ENCODE results near the gene UBFD1.
"Not testable (repeated sequence)": the region's sequence is repeated elsewhere in the genome, so short reads cannot be mapped to it uniquely, and the experiment has no call there.

The UBFD1 gene

GRCh38 chr16:23566724-23567123, 9.2 kb downstream of the UBFD1 start:
- no peak for DNase-seq (ENCODE audit: low read depth in 2 of 2, low spot score in 1 of 2)

GRCh38 chr16:23567602-23568001, 10.1 kb downstream of the UBFD1 start:
- no peak for DNase-seq (ENCODE audit: low read depth in 2 of 2, low spot score in 1 of 2)

DNA sequence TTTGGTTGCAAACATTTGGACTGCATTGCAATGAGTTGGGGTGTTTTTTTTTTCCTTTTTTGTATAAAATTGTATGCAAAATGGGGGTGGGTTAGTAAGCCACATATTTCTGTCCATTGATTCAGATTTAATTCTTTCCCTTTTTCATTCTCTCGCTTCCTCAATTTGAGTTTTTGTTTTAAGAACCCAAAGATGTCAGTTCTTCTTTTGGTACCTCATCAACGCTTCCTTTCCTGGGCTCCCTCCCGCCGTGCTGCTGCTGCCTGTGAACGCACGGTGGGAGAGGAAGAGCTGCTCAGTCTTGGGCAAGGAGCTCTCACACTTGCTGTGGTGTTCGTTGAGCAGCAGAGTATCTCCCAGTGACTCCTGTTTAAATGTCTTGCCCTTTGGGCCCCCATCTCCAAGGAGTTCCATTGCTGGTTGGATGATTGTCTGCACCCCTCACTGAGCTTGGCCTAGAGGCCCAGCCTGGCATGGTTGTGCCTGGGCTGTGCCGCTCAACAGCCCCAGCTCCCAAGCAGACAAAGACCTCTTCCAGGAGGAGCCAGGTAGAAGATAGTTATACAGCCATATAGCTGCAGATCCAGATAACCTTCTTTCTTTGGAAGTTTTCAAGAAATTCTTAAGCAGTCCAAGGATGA, 13.6 kb downstream of the UBFD1 start:
- DNase-seq (ENCODE audit: low read depth in 2 of 2, low spot score in 1 of 2), result no peak

DNA sequence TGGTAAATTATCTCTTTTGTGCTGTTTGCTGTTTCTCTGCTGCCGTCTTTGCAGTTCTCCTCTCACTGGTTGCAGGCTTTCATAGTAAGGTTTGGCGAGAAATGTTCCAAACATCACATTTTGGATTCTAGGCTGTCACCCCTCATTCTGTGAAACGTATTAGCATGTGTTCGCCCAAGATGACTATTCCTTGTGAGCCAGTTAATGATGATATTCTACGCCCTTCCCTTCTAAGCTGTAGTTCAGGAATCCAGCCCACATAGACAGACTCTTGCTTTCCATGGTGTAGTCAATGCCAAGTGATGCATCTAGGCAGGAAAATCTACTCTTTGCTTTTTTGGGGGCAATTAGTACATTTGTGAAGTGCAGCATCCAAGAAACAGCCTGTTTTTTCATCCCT, 14.4 kb downstream of the UBFD1 start:
- DNase-seq (ENCODE audit: low read depth in 2 of 2, low spot score in 1 of 2), result no peak

DNA sequence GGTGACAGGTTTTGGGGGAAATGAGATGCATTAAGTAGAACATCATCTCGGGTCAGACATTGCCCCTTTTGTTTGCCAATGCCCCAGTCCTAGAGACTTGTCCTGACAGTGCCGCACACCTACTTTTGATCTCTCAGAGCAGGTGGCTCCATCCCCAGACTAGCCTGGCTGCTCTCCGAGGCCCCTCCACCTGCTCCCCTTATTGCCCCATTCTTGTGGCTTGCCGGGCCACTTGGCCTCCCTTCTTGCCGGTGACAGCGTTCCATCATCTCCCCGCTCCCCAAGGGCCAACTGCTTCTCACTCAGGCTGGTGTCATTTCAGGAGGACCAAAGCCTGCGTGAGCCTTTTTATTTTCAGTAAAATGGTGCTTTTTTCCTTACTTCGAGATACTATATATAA, 14.9 kb downstream of the UBFD1 start:
- DNase-seq (ENCODE audit: low read depth in 2 of 2, low spot score in 1 of 2), result no peak

- no peak for DNase-seq (ENCODE audit: low read depth in 2 of 2, low spot score in 1 of 2)
Measured at GRCh38 chr16:23573817-23574216, 16.3 kb downstream of the UBFD1 start.

DNA sequence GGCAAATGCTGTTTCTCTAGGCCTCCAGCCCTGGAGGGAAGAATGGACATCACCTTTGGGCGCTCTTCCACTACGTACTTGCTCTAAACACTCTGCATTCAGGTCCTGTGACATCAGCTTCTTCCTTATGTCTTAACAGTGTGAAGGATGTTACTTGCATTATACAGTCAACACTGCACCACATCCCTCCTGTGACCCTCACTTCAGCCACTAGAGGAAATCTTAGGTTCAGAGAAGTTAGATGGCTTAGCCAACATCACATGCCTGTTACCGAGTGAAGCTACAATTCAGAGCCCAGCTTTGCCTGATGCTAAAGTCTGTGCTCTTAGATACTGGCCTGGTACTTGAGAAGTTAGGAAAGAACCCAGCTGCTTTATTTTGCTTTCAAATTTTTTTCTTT, 18.3 kb downstream of the UBFD1 start:
- no peak for DNase-seq (ENCODE audit: low read depth in 2 of 2, low spot score in 1 of 2)

- no peak for DNase-seq (ENCODE audit: low read depth in 2 of 2, low spot score in 1 of 2)
Measured at GRCh38 chr16:23577493-23577892, 20.0 kb downstream of the UBFD1 start.

- no peak for DNase-seq (ENCODE audit: low read depth in 2 of 2, low spot score in 1 of 2)
Measured at GRCh38 chr16:23578101-23578830, 20.7 kb downstream of the UBFD1 start.

GRCh38 chr16:23579371-23579770, 21.8 kb downstream of the UBFD1 start:
- no peak for DNase-seq (ENCODE audit: low read depth in 2 of 2, low spot score in 1 of 2)

- no peak for DNase-seq (ENCODE audit: low read depth in 2 of 2, low spot score in 1 of 2)
Measured at GRCh38 chr16:23580391-23580790, 22.9 kb downstream of the UBFD1 start.

DNA sequence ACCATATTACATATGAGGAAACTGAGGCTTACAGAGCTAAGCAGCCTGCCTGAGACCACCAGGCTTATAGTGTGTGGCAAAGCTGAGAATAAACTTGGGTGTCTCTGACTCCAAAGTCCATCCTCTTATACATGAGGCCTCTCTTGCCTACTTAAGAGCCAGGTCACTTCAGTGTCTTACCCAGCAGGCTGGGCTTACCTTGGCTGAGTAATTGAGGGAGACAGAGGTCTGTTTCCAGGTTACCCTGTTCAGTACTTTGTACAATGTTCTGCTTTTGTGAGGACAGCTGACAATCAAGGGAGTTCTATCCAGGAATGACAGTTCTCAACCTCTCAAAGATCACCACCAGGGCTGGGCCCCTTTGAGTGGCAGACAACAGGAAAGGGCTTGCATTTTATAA, 24.2 kb downstream of the UBFD1 start:
- no peak for DNase-seq (ENCODE audit: low read depth in 2 of 2, low spot score in 1 of 2)

DNA sequence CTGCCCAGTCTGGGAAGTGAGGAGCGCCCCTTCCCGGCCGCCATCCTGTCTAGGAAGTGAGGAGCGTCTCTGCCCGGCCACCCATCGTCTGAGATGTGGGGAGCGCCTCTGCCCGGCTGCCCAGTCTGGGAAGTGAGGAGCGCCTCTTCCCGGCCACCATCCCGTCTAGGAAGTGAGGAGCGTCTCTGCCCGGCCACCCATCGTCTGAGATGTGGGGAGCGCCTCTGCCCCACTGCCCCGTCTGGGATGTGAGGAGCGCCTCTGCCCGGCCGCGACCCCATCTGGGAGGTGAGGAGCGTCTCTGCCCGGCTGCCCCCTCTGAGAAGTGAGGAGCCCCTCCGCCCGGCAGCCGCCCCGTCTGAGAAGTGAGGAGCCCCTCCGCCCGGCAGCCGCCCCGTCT, 25.7 kb downstream of the UBFD1 start:
- not testable (repeated sequence) for DNase-seq (ENCODE audit: low read depth in 2 of 2, low spot score in 1 of 2)

DNA sequence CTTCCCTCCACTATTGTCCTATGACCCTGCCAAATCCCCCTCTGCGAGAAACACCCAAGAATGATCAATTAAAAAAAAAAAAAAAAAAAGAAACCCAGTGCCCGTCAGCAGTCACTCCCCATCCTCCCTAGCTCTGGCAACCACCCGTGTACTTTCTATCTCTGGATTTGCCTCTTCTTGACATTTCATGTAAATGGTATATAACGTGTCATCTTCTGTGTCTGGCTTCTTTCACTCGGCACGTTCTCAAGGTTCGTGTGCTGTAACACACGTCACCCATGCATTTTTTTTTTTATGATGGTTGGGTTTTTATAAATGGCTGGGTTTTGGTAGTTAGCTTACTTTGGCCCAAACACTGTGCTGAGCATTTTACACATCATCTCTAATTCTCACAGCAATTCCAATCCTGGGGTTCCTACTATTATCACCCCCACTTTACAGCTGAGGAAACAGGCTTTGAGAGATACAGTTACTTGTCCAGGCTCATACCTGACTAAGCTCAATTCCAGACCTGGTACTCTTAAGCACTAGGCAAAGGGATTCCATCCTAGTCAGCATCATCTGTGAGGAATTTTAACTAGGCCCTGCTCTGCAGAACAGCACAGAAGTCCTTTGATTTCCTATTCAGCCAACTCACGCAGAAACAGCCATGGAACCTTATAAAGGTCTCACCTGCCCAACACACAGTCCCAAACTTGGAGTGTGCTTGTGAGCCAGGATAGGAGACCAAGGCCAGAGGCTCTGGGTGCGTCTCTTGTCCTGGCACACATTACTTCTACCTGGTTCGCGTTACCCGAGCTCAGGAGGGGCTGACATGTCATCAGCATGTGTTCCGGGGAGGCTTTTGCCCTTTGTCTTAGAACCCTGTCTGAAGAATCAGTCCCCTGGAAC, 26.9 kb downstream of the UBFD1 start:
- no peak for DNase-seq (ENCODE audit: low read depth in 2 of 2, low spot score in 1 of 2)

DNA sequence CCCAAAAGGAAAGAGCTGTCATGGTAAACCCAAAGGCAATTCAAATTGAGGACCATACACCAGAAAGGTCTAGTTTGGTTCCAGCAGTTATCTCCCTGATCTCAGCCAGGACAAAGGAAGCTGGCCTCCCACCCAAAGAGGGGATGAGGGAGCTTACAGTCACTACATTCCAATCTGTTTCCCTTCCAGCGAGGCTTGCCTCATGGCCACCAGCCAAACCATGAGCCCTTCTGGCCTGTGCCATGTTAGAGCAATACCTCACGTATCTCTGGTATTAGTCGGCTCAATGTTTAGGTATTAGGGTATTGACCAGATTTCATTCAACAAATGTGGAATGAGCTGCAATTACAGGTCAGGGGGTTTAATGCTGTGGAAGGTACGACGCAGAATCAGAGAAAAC, 30.2 kb downstream of the UBFD1 start:
- DNase-seq (ENCODE audit: low read depth in 2 of 2, low spot score in 1 of 2), result no peak

GRCh38 chr16:23590181-23590580, 32.7 kb downstream of the UBFD1 start:
- no peak for DNase-seq (ENCODE audit: low read depth in 2 of 2, low spot score in 1 of 2)

- DNase-seq (ENCODE audit: low read depth in 2 of 2, low spot score in 1 of 2), result no peak
Measured at GRCh38 chr16:23594186-23594585, 36.7 kb downstream of the UBFD1 start.

GRCh38 chr16:23595246-23595950, 37.9 kb downstream of the UBFD1 start:
- DNase-seq (ENCODE audit: low read depth in 2 of 2, low spot score in 1 of 2), result no peak

DNA sequence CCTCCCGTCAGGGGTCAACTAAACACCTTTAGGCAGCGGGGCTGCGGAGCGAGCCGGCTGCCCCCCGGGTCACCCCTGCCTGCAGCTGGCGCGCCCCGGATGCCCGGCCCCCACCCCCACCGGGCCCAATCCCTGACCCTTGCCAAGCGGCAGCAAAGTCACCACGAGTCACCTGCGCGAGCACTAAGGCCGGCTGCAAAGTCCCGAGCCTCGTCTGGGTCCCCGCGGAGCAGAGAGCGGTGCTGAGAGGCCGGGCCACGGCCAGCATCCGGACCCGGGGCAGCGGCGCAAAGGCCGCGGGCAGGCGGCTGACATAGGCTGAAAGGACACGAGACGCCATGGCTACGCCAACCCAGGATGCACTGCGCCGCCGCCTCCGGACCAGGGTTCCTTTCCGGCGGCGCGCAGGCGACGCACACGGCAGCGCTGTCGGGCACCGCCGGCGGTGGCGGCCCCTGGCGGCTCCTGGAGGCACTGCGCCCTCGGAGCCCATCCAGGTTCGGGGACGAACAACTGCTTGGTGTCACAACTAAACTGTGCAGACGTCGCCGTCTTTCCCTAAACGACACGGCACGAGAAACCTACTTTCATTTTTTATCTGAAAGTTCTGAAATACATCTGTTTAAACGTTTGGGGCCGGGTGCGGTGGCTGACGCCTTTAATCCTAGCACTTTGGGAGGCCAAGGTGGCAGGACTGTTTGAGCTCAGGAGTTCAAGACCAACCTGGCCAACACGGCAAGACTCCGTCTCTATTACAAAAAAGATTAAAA, 38.6 kb downstream of the UBFD1 start, which contains the start of gene NDUFAB1:
NDUFAB1 (minus strand) TSS at position 366 of the 770 bp plus-strand sequence; CDS start at position 340, 26 bp downstream.
- DNase-seq (ENCODE audit: low read depth in 2 of 2, low spot score in 1 of 2), result peak; percentile 80 to 81

- no peak for DNase-seq (ENCODE audit: low read depth in 2 of 2, low spot score in 1 of 2)
Measured at GRCh38 chr16:23597003-23597756, 39.7 kb downstream of the UBFD1 start.
